Inflammatory macrophage treated with lipopolysaccharide for 1 hour (primary cell): Measurements from ENCODE around the gene TCHH.
"Not testable (repeated sequence)": the region's sequence is repeated elsewhere in the genome, so short reads cannot be mapped to it uniquely, and the experiment has no call there.

Source experiments
- DNase-seq, 2 donors: peaks; one replicate each; pipeline ENCODE4 v3.0.0-alpha.2; 2020 to 2022

The TCHH gene

DNA sequence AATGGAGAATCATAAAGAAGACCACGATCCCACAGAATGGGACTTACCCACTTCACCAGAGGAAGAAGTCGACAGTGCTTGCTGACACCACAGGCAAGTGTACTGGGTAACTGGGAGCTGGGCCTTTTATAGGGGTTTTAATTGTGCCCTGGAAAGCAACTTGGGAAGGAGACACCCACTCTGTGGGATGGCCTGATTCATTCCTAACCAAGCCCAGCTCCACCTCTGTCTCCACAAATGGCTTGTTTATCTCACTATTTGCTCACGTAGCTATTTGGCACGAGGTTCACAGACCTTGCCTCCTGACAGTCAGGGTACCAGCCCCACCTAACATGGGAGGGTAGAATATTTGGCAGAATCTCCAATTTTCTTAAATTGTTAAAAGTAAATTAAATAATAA, at the start of gene TCHH:
TCHH (minus strand) TSS at position 101 of the 400 bp plus-strand sequence. CDS start 1,364 bp downstream, outside the sequence.
- no peak for DNase-seq

DNA sequence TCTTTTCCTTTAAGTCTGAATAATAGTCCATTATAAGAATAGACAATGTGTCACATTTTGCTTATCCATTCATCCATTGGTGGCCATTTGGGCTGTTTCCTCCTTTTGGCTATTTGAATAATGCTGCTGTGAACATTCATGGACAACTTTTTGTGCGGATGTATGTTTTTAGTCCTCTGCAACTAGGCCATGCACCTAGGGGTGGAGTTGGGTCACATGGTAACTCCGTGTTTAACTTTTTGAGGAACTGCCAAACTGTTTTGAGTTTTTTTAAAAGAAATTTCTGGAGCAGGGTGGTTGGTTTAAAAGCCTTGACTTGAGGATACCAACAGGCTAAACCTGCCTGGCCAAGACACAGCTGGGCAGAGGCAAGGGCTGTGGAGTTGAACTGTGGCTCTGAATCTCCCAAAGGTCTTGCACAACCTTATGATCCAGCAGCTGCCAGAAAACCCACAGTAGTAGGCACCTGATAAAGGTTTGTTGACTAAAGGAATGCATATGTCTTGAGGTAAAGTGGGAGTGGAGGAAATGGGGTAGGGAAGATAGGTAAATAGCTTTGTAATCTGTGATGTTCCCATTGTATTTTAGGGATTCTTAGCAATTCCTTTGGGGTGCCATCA, 49.4 kb upstream of the TCHH start:
- DNase-seq, result no peak

DNA sequence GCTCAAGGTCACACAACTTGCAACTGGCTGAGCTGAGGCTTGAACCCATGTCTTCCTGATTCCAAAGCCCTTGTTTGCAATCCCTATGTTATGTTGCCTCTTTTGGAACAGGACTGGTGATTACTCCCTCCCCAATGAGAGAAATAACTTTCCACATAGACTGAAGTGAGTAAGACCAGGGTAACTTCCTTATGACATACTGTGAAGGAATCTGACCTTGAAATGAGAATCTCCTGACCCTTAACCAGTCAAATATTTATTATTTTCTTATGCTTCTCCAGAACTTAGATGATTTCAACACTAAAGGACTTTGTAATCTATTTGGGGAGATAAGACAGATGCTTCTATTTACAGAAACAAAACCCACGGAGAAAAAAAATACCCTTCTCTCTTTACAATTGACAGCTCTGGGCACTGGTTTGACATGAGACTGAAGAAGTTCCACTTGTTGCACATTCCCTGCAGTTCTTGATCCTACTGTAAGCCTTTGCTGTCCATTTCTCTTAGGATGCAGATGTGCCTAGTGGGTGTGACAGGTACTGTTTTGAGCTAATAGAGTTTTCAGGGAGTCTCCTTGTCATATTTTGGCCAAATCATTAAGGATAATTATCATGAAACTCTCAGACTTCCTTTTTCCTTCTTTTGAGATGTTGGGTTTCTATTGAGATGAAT, 47.7 kb upstream of the TCHH start:
- DNase-seq, result peak; percentile 69 to 92

GRCh38 chr1:152160576-152160975, 45.3 kb upstream of the TCHH start:
- peak; percentile 87 to 94 for DNase-seq

GRCh38 chr1:152159144-152159543, 43.9 kb upstream of the TCHH start, which contains the start of gene RPTN:
Gene RPTN (minus strand): TSS chr1:152159228. CDS start chr1:152157889, 1,339 bp downstream.
- DNase-seq, result no peak

- no peak for DNase-seq
Observed at GRCh38 chr1:152153996-152154395, 38.8 kb upstream of the TCHH start.

- no peak for DNase-seq
Observed at GRCh38 chr1:152151646-152152045, 36.4 kb upstream of the TCHH start.

DNA sequence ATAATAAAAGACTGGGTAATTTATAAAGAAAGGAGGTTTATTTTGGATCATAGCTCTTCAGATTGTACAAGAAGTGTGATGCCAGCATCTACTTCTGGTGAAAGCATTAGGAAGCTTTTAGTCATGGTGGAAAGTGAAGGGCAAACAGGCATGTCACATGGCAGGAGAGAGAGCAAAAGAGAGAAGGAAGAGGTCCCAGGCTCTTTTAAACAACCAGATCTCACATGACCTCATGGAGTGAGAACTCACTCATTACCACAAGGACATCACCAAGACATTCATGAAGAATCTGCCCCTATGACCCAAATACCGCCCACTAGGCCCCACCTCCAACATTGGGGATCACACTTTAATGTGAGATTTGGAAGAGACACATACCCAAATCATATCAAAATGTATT, 33.7 kb upstream of the TCHH start:
- no peak for DNase-seq

DNA sequence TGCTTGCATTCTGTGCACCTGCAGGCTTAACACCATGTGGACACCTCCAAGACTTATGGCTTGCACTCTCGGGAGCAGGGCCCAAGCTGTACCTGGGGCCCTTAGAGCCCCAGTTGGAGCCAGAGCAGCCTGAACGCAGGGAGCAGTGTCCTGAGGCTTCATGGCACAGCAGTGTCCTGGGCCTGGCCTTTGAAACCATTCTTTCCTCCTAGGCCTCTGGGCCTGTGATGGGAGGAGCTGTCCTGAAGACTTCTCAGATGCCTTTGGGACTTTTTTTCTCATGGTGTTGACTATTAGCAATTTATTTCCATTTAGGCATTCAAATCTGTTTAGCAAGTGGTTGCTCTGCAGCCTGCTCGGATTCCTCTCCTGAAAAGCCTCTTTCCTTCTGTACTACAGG, 32.8 kb upstream of the TCHH start:
- DNase-seq, result no peak

DNA sequence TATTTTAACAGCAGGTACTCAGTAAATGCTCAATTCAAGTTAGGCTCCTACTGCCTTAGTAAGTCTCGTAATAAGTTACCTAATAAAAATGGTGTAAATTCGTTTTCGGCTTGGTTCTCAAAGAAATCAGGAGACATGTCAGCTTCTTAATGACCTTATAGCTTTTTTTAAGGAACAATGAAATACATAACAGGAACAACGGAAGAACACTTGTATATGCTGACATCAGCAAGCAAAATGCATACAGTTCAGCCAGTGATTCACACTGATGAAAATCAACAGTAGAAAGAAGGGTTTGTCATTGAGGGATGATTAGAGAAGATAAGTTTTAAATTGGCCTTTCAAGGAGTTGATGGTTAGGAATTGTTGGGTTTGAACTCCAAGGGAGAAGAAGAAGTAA, 30.5 kb upstream of the TCHH start:
- DNase-seq, result peak in 1 of 2 donors; percentile 43

DNA sequence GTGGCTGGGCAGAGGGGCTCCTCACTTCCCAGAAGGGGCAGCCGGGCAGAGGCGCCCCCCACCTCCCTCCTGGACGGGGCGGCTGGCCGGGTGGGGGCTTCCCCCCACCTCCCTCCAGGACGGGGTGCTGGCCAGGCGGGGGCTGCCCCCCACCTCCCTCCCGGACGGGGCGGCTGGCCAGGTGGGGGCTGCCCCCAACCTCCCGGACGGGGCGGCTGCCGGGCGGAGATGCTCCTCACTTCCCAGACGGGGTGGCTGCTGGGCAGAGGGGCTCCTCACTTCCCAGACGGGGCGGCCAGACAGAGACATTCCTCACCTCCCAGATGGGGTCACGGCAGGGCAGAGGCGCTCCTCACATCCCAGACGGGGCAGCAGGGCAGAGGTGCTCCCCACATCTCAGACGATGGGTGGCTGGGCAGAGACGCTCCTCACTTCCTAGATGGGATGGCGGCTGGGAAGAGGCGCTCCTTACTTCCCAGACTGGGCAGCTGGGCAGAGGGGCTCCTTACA, 29.5 kb upstream of the TCHH start:
- not testable (repeated sequence) for DNase-seq

DNA sequence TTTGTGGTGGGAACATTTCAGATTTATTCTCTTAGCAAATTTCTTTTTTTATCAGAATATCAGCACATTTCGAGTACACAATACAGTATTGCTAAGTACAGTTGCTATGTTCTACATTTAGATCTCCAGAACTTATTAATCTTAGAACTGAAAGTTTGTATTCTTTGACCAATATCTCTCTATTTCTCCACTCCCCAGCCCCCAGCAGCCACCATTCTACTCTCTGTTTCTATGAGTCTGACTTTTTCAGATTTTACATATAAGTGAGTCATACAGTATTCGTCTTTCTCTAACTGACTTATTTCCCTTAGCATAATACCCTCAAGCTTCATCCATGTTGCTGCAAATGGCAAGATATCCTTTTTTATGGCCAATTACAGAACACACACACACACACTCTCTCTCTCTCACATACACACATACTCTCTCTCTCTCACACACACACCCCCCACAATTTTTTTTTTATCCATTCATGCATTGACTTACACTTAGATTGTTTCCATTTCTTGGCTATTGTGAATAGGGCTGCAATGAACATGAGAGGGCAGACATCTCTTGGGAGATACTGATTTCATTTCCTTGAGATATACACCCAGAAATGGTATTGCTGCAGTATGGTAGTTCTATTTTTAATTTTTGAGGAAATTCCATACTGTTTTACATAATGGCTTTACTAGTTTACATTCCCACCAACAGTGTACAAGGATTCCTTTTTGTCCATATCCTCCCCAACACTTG, 28.1 kb upstream of the TCHH start:
- peak; percentile 24 to 31 for DNase-seq

DNA sequence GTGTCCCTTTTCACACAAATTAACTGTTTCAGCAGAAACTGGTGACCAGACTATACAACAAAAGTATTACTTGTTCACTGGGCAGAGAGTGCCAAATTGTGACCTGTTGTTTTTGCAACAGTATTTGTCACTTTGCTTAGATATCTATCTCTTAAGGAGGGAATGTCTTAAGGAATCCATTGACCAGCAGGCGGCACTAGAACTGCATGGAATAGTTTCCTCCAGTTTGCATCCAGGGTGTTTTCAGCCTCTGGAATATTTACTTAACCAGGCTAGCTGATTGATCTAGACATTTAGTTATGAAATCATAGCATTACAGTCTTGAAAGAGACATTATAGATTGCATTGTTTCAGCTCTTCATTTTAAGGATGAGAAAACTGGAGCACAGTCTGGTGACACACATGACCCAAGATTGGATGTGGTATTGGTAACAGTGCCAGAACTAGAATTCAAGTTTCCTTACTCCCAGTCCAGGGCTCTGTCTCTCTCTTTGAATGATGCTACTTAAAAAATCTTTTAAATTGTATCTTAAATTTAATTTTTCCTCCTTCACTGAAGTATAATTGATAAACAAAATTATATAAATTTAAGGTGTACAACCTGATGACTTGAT, 26.8 kb upstream of the TCHH start:
- peak; percentile 66 to 92 for DNase-seq

DNA sequence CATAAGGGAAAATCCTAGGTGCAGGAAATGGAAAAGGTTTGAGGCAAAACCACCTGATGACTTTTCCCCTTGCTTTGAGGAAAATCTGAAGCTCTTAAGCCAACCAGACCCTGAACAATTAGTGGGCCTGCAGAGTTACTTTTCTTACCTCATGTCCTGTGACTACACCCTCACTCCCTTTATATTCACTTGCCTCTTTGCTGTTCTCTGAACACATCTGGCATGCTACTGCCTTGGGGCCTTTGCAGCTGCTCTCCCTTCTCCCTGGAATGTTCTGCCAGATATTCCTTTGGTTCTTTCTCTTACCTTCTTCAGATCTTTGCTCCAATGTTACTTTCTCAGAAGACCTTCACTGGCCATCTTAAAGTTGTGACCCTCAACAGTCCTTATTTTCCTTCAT, 22.0 kb upstream of the TCHH start:
- no peak for DNase-seq

DNA sequence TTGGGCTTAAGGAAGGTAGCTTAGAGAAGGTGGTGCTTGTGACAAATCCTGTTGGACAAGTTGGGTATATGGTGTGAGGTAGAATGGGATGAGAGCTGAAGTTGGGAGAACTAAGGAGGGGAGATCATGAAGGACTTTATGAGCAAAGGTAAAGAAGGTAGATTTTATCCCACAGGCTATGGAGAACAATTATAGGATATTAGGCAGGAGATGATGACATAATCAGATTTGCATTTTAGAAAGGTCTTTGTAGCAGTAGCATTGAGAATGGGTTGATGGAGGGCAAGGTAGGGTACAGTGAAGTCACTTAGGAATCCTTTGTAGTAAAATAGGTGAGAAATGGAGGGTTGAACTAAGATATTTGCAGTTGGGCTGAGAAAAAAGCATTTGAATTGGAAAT, 14.9 kb upstream of the TCHH start:
- no peak for DNase-seq

DNA sequence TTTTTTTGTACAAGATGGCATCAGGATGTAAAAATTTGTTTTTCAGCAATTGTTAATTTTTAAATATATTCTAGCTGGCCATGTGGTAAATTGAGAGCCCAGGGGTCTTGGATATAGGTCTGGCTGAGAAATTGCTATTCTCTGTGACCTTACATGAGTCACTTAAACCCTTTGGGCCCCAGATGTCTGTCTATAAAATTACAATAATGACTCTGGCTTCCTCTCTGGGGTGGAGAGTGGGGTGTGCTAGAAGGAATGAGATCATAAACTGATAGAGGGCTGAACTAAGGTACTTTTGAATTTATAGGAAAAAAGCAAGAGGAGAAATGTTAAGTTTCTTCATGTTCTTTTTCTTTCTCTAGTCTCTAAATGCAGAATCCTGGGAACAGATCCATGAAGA, 12.4 kb upstream of the TCHH start:
- DNase-seq, result no peak

- DNase-seq, result no peak
Observed at GRCh38 chr1:152125834-152126443, 10.7 kb upstream of the TCHH start.

DNA sequence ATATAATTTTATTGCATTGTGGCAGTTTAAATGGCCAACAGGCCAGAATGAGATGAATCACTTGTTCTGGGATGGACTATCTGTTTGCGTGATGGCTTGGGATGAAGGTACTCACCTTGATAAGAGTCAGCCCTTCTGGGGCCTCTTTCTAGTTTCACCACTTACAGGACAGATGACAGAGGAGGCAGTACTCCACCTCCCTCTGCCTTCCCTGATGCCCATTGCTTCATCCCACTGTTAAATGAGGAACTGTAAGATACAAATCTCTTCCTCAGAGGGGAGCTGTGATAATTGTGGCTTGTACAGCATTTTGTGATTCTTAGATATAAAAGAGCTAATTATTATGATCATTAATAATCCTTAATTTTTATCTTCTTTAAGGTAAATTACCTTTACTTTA, 3.7 kb upstream of the TCHH start:
- peak; percentile 29 to 41 for DNase-seq

DNA sequence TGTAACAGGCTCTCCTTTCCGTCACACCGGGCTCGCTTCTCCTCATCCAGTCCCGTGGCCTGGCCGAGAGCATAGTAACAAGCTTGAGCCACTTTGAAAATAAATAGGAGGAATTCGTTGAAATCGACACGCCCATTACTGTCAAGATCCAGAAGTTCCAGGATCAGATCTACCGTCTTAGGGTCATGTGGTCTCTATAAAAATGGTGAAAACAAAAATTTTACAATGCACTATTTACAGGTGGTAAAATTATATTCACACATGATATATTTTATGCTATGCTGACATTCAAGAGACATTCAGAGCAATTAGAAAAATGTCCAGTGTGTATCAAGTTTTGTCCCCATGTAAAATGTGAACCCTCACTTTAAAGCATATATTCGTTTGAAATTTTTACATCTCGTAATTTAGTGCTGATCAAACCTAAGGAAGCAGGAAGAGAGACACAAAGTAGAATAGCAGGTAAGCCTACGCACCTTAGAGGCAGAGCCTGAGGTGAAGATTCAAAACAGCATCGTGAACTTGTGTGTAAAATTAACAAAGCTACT, 2.3 kb downstream of the TCHH start:
- DNase-seq, result no peak

GRCh38 chr1:152112101-152112884, 3.0 kb downstream of the TCHH start:
- DNase-seq, result peak; percentile 82 to 83

- DNase-seq, result no peak
Observed at GRCh38 chr1:152111515-152111968, 3.7 kb downstream of the TCHH start.
